SW480 (cell line): ENCODE data around the gene CYTH1.

Experiments
- DNase-seq: peaks from one replicate; pipeline ENCODE4 v3.0.0-alpha.2; 2016; ENCODE audit warnings: low spot score

Gene CYTH1

DNA sequence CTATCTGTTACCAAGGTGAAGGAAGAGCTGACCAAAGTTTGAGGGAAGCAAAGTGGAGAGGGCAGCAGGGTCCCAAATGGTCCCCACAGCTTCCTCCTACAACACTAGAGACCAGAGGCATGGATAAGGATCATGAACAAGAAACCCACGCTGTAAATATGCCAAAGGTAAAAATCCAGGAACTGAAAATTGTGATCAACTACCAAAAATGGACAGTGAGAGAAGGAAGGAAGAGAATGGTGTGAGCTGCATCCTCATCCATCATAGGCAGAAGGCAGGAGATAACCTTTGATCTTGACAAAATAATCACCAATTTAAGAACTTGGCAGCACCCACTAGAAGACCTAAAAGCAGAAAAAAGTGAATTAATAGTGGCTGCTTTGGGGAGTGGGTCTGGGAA lies 66.2 kb downstream of the CYTH1 start:
- DNase-seq: no peak

DNA sequence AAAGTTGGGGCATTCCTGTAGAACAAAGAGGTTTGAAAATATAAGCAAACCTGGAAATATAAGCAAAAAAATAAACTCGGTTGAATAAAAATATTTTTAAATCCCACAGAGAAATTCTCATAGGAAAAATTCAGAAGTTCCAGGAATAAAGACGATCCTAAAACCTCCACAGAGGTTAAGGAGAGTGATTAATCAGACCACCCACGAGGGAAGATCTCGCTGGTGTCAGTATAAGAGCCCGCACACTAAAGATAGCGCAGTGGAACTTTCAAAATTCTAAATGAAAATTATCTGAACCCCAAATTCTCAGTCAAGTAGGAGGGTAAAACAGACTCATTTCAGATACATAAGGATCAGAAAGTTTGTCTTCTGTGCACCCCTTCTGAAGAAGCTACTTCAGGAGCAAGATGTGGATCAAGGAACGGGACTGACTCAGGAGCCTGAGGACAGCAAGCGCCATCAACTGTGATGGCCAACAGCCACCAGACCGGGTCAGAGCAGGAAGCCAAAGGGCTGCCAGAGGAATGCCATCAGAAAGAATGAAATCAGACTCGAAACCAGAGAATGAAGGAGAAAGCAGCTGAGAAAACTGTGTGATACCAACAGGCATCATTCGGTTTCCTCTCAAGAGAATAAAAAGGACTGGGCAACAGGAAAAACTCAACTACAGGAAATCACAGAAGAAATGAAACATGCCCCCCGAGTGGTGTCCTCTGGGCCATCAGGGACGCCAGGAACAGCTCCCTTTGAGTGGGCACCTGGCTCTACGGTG lies 66.9 kb downstream of the CYTH1 start:
- no peak for DNase-seq

DNA sequence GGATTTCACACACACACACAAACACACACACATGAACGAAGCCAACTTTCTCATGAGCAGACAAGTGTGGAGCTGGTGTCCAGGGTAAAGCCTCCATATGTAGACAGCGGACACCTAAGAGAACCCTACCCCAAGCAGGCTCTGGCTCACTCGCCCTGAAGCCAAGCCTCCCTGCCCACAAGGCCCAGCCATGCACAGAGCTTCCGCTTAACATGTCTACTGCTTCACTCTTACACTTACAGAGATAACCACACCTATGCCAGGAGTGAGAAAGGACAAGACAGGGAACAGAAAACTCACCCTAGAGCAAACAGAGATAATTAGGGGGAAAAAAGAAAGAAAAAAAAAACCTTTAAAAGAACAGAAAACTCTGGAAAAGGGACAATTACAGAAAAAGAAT lies 67.5 kb downstream of the CYTH1 start:
- no peak for DNase-seq

DNA sequence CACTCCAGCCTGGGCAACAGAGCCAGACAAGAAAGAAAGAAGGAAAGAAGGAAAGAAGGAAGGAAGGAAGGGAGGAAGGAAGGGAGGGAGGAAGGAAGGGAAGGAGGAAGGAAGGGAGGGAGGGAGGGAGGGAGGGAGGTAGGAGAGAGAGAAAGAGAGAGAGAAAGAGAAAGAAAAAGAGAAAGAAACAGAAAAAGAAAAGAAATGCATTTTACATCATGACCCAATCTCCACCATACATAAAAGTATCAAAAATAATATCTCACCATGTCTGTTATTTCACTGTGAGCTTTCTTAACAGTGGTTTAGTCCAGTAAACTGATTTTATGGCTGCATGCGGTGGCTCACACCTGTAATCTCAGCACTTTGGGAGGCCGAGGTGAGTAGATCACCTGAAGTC lies 70.0 kb downstream of the CYTH1 start:
- DNase-seq: no peak

DNA sequence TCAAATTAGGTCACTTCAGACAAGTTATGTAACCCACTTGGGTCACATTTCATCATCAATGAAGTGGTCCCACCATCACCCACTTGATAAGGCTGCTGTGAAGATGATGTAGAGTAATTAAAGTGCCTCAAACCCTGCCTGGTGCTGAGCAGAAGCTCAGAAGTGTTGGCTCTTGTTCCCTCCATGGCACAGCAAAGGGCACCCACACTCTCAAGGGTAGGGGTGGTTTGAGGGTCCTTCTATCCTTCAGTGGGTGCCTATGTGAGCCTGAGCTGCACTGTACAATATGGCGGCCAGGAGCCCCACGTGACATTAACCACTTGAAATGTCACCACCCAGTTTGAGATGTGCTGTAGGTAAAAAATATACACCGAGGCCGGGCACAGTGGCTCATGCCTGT lies 71.5 kb downstream of the CYTH1 start:
- no peak for DNase-seq

DNA sequence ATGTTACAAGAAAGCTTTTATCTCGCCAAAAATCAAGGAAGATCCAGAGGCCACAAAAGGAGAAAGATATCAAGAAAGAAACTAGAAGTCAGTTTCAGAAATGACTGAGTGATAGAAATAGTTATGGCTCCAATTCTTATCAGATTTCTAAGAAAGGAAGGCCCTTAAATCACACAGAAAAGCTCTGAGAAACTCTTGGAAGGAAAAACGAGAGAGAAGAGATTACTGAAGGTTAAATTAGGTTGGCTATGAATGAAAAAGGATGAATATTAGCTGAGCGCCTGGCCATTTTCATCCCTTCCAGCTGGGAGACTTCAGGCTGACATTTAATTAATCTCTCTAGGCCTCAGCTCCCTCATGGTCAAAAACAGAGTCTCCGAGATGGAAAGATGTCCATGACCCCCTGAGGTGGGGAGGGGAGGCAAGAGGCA lies 72.3 kb downstream of the CYTH1 start:
- no peak for DNase-seq

DNA sequence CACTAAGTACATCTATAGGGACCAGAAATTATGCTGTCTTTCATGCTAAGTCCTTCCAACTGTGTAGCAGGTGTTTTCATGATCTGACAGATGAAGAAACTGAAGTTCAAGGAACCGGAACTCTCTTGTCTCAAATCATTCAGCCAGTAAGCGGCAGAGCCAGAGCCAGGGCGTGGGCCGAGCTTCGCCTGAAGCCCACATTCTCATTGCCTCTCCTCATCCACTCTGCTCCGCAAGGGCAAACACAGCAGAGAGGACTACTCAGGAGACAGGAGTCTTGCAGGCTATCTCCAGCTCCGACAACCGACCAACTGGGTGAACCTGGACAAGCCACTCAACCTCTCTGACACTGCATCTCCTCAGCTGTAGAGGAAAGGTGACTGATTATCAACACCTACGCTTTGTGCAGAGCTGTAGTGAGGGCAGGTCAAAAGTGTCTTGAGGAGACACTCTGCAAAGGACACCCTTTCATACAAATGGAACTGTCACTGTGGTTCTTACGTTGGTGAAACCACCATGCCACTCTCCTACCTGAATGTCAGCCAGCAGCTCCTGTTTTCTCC lies 72.9 kb downstream of the CYTH1 start:
- DNase-seq: no peak

DNA sequence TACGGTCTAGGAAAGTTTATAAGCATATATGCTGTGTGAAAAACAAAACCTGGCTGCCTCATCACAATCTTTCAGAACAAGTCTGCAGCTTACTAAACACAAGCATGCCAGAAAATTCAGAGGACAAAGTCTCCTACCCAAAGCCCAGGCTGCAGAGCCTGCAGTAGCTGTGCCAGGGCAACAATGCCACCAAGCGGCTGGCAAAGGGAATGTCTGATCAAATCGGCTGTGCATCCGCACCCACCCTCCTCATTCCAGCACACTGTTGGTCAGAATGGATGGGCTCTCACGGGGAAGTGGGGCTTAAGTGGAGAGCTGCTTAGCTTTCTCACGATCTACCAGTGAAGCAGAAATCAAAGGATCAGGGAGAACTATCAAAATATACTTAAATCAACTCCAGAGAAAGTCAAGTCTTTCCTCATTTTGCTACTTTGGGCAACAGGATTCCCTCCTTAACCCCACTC lies 73.5 kb downstream of the CYTH1 start:
- DNase-seq: peak; percentile 81

DNA sequence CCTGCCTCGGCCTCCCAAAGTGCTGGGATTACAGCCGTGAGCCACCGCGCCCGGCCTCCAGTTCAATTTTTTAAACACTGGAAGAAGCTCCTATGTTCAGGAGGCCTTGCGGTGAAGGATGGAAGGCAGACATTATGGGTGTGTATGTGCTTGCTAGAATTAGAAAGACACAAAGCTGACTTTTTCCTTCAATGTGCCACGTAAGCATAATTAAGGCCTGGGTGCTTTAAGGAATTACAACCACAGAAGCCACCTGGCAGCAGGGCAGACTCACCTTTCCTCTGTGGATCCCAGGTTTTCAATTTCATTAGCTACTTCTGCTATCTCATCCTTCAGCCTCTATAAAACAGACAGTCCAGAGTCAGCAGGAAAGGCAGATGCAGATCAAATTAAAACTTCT lies 74.2 kb downstream of the CYTH1 start:
- DNase-seq: no peak

DNA sequence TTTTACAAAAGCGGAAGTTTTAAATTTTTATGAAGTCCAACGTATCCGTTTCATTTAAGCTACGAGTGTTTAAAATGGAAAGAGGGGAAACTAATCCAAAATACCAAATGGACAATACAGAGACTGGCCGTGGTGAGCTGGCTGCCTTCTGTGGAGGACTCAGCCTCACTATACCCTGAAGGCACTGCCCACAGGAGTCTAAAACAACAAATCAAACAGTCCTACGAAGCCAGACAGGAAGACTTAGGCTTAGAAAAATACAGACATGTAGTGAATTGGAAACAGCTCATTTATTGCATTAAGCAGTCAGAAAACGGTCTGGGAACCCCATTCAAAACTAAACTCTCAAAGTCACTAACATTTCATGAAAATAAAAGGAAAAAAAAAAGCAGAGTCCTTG lies 75.1 kb downstream of the CYTH1 start:
- no peak for DNase-seq

DNA sequence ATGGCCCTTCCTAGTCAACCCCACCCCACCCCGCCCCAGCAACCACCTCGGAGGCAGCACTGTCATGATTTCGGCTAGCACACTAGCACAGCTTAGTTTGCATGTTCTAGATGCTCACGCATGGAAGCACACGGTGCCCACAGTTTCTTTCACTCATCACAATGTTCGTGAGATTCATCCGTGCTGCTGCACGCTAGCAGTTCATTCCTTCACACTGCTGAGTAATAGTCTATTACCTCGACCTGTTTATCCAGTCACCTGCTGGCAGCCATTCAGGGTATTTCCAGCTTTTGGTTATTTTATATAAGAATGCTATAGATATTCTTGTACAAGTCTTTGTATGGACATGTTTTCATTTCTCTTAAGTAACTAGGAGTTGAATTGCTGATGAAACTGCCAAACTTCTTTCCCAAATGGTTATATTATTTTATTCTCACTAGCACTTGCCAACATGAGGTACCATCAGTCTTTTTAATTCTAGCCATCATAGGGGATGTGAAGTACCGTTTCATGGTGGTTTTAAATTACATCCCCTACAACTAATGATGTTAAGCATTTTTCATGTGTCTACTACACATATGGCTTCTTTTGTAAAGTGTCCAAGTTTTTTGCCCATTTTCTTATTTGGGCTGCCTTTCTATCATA lies 75.7 kb downstream of the CYTH1 start:
- no peak for DNase-seq

DNA sequence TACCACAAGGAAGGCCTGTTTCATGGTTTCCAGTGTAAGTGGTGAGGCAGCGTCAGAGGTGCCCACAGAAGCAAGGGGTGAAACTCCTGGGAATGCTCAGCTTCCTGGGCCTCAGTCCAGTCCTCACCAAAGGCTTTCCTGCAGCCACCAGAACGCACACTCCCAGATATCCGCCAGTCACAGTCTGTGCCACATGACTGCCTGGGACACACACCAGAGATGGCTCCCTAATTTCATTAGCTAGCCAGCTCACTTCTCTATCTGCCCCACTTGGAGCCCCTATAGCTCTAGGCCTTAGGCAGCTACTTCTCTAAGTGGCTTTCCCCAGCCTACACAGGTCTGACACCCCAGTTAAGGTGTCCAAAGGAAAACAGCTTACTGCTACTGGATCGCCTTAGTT lies 77.0 kb downstream of the CYTH1 start:
- DNase-seq: no peak

DNA sequence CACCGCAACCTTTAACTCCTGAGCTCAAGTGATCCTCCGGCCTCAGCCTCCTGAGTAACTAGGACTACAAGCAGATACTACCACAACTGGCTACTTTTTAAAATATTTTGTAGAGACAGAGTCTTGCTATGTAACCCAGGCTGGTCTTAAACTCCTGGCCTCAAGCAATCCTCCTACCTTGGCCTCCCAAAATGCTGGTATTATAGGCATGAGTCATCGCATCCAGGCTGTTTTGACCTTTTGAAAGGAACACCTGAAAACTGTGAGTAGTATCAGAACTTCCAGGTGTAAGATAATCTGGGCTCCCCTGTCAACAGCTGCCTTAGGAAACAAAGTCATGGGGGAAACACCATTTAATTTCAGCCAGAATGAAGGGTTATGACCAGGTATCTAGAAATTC lies 77.5 kb downstream of the CYTH1 start:
- DNase-seq: no peak

DNA sequence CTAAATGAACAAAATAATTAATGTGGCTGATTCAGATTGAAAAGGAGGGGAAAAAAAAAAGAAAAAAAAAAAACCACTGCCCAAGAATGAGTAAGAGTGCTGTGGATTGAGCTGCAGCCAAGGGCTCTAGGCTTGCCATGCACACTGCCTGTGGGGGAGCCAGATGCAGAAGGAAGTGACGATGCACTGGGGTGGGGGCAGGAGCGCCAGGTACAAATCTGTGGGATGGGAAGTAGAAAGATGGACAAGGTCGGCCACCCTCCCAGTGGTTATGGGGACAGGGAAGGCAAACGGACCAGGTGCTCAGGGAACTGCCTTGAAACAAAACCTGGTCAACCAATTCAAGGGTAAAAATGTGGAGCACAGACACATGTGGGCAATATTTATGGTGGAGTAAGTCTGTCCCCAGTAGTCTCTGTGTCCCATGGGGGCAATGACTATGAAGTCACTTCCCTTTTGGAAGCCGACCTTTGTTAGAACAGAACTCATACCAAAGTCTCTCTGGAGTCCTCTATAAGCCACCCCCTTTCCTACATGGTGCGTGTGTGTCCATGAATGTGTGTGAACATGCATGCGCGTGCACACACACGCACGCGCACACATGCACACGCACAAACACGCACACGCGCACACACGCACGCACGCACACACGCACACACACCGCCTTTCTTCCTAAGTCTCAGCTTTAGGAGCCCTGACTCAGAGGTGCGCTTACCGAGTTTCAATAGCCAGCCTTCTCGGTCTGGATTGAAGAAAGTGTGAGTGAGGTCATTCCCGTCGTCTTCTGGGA lies 84.3 kb downstream of the CYTH1 start:
- DNase-seq: no peak

DNA sequence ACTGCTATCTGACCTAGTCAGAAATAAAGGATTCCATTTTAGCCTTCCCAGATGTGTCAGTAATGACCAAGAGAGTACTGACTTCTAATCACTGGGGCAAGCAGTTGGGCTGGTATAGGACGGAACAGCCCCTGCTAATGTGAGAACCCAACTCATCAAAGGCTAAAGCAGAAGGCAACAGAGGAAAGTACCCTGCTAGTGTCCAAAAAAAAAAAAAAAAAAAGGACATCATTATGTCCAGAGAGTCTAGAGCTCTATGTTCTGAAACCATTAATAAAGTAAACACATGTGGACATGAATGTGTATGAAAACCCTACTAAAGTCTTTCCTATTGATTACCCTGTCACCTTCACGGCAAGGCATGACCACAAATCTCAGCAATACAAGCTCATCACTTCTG lies 85.0 kb downstream of the CYTH1 start:
- no peak for DNase-seq

DNA sequence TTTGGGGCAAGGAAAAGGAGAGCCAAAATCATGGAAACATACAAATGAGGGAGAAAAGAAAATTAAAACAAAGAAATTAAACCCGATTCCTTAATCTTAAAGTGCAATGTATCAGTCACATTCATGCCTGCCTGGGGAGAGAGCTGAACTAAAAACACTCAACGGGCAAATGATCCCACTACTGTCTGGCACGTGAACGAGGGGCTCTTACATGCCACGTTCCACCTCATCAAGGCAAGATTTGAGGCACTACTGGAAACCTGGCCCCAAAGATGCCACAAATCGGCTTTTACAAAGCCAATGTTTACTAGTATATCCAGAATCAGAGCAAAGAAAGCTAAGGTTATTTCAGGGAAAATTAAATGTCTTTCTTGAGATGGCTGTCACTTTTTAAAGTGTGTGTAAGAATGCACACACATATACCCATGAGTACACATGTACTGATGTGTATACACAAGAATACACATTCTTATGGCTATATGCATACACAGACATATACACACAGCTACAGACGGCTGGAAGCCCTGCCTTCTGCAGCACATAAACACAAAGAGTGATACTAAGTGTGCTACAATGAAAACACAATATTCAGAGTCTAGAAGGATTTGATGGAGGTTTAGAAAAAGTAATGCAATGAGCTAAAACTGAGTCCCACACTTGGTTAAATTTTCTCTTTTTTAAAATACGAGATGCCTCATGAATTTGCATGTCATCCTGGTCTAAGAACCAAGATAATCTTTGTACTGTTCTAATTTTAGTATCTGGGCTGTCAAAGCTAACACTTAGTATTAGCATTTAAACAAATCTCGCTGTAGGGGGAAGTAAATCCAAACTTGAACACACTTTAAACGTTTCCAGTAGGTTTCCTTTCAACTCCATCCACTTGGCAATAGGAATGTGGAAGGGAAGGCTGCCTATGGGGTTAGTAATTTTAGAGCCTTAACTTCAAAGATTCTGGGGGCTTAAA lies 85.8 kb downstream of the CYTH1 start:
- DNase-seq: no peak

DNA sequence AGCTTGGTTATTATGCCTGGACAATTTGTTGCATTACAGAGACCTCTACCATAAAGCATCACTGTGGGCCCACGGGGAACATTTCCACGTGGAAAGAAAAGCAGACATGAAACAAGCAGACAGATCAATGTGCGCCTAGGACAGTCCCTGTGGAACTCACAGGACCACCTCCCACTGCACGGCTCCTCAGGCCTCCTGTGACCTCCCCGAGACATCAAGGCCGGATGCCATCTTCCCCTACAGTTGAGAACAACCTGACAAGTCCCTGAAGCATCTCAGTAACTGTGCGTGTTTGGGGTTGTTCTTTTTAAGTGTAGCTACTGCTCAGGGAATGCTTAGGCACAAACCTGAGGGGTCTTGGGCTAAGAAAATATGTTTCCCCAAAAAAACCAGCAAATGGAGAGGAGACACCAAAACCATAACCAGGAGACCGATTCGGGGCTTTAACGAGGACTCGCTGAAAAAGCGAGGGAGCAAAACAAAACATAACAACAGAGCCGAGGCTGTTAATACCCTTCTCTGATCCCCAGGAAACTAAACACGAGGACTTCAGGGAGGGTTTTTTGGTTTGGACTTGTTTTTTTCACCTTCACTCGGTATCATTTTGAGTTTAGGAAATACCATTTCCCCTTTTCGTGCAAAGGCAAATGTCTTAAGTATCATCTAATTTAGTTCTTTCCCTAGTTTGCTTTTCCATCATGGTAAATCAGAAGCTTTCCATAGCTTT lies 87.1 kb downstream of the CYTH1 start:
- DNase-seq: no peak

DNA sequence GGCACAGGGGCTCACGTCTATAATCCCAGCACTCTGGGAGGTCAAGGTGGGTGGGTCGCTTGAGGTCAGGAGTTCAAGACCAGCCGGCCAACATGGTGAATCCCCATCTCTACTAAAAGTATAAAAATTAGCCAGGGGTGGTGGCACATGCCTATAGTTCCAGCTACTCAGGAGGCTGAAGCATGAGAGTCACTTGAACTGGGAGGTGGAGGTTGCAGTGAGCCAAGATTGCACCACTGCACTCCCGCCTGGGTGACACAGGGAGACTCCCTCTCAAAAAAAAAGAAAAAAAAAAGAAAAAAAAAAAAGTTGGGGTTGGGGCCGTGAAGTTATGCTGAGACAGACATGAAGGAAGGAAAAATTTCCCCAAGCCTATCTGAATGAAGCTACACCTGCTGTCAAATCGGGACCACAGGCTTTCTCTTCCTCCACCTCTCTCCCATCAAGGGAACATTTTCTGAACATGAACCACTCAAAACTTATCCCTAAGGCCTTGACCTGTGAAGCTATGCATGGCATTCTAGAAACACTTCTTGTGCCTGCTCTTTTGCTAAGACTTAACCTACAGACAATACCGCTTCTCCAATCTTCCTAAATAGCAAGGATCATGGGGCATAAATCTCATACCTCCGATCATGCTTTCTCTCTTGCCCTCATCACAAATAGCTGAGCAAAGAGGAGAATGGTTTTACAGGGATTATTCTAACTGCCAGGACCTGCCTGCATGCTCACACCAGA lies 88.6 kb downstream of the CYTH1 start:
- no peak for DNase-seq

DNA sequence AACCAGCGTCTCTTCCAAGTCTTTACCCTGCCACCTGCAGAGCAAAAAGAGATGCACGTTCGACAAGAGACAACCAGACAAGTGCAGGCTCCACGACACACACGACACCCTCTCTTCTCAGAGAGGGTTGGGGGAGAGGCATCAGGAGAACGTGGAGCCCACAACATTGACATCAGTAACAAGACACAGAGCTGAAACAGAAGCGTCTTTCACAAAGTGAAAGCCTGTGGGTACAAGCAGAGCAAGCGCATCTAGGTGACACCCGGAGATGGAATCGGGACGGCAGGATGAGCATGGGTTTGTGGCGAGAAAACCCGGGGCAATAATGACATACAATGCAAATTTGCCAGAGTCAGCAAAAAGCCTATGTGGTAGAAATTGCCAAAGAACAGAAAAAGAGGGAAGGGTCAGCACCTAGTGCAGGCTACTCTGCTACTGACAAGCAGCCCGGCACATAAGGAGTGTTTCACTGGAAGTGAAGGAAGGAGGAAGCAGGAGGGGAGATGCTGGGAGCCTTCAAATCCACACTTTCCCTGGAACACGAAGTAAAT lies 89.5 kb downstream of the CYTH1 start:
- no peak for DNase-seq

DNA sequence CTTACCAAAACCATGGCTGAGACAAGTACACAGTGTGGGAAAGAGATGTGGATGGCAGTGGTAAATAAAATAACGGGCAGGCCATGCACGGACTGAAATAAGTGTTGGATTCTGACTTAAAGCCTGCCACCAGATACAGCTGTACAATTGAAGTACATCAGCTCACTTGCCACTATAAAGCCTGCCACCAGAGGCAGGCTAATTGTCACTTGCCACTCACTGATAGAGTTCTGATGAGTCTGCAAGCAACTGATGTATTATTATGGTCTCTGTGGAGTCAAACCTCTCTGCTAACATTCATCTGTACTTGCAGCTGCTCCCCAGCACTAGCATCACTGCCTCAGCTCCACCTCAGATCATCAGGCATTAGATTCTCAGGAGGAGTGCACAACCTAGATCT lies 93.0 kb downstream of the CYTH1 start:
- no peak for DNase-seq
